ENCODE measurements around the gene AFAP1L1.

DNA sequence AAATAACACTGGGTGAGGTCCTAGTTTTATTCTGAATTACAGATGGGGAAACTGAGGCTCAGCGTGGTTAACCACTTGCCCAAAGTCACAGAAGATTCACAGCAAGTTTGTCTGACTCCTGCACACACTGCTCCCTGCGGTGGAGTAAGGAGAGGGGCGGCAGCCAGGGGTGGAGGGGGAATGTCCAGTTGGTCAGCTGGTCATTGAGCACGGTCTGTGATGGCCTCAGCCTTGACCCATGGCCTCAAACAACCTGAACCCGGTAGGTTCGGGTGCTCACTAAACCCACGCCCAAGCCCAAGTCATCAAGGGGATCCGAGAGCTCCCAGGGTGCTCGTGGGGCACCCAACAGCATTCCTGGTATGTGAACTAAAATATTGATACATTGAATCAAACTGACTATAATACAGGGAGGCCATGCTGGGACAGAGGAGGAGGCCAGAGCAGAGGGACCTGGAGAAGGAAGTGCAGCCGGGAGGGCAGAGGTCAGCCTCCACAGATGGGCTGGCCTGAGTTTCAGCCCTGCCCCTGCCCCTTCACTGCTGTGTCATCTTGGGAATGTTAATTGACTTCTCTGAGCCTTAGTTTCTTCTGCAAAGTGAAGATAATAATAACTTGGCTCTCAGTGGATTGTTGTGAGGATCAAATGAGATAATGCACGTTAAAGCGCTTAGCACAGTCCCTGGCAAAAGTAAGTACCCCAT, 111.0 kb downstream of the AFAP1L1 start:
- TF ChIP-seq, protein P1, sequence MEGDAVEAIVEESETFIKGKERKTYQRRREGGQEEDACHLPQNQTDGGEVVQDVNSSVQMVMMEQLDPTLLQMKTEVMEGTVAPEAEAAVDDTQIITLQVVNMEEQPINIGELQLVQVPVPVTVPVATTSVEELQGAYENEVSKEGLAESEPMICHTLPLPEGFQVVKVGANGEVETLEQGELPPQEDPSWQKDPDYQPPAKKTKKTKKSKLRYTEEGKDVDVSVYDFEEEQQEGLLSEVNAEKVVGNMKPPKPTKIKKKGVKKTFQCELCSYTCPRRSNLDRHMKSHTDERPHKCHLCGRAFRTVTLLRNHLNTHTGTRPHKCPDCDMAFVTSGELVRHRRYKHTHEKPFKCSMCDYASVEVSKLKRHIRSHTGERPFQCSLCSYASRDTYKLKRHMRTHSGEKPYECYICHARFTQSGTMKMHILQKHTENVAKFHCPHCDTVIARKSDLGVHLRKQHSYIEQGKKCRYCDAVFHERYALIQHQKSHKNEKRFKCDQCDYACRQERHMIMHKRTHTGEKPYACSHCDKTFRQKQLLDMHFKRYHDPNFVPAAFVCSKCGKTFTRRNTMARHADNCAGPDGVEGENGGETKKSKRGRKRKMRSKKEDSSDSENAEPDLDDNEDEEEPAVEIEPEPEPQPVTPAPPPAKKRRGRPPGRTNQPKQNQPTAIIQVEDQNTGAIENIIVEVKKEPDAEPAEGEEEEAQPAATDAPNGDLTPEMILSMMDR (IDR thresholded peaks at IDR 0.05) = no peak
- TF ChIP-seq RFX5 (IDR thresholded peaks at IDR 0.05) (no peak), KDM1A (IDR thresholded peaks at IDR 0.05; ENCODE audit: low read depth) (no peak), SREBF2 (IDR thresholded peaks at IDR 0.05) (no peak), HEYL (CRISPR knock-in tag; IDR thresholded peaks at IDR 0.05) (no peak), CEBPB (IDR thresholded peaks at IDR 0.05) (no peak)
- TF ChIP-seq, protein P2, sequence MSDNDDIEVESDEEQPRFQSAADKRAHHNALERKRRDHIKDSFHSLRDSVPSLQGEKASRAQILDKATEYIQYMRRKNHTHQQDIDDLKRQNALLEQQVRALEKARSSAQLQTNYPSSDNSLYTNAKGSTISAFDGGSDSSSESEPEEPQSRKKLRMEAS (IDR thresholded peaks at IDR 0.05) = no peak
- TF ChIP-seq, protein P3, sequence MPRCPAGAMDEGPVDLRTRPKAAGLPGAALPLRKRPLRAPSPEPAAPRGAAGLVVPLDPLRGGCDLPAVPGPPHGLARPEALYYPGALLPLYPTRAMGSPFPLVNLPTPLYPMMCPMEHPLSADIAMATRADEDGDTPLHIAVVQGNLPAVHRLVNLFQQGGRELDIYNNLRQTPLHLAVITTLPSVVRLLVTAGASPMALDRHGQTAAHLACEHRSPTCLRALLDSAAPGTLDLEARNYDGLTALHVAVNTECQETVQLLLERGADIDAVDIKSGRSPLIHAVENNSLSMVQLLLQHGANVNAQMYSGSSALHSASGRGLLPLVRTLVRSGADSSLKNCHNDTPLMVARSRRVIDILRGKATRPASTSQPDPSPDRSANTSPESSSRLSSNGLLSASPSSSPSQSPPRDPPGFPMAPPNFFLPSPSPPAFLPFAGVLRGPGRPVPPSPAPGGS (IDR thresholded peaks at IDR 0.05) = no peak
- TF ChIP-seq, protein P4, sequence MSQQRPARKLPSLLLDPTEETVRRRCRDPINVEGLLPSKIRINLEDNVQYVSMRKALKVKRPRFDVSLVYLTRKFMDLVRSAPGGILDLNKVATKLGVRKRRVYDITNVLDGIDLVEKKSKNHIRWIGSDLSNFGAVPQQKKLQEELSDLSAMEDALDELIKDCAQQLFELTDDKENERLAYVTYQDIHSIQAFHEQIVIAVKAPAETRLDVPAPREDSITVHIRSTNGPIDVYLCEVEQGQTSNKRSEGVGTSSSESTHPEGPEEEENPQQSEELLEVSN (IDR thresholded peaks at IDR 0.05; ENCODE audit: borderline replicate concordance, low read depth) = no peak
- TF ChIP-seq, protein P5, sequence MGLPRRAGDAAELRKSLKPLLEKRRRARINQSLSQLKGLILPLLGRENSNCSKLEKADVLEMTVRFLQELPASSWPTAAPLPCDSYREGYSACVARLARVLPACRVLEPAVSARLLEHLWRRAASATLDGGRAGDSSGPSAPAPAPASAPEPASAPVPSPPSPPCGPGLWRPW (IDR thresholded peaks at IDR 0.05) = no peak
